SHP77 treated with DMSO at 0.1 percent for 48 hours (cell line): ENCODE data around the gene TRMT112.
A peak's percentile ranks its signal among the peaks of the same experiment; 100 is the strongest.
"Not testable (repeated sequence)": the region's sequence is repeated elsewhere in the genome, so short reads cannot be mapped to it uniquely, and the experiment has no call there.

Experiments used
- DNase-seq: peaks from one replicate; lab custom pipeline; 2025; lab: John Stamatoyannopoulos, UW

Gene TRMT112

DNA sequence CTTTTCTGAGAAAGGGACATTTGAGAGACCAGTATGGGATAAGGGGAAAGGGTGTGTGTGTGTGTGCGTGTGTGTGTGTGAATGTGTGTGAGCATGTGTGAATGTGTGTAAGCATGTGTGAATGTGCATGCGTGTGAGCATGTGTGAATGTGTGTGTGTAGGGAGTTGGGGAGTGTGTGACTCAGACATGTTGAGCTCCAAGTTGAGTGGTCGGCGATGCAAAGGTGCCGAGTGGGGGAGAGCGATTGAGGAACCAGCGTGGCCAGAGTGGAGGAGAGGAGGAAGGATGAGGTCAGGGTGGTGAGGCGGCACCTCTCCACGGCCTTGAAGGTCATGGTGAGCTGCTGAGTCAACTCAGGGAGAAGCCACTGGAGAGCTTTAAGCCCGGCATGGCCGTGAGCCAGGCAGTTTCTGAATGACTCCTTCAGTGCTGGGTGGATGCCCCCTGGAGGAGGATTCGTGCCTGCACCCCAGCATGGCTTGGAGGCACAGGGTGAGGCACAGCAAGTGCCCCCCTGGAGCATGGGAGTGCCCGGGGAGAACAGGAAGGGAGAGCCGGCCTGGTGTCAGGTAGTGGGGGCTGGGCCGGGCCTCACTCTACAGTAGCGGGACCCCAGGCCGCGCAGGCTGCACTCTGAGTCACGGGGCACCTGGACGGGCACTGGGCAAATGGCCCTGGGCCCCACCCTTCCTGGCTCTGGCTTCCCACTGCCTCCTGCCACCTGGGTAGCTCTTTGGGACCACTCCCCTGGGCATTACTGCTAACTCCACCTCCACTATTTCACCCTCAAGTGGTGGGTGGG is 14.4 kb upstream of the TRMT112 start:
- DNase-seq: peak; percentile 48

DNA sequence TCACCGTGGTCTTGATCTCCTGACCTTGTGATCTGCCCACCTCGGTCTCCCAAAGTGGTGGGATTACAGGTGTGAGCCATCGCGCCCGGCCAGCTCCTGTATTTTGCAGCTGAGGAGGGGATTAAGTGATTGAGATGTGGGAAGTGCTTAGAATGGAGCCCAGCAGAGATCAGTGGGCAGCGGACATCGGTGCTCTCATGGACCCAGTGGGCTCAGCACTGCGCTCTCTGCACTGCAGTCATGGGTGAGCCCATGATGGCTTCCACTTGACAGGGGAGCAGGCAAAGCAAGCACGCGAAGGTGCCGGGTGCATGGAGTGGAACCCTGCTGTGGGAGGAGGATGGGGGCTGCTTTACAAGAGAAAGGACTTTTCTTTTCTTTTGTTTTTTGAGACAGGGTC is 13.5 kb upstream of the TRMT112 start:
- DNase-seq: no peak

DNA sequence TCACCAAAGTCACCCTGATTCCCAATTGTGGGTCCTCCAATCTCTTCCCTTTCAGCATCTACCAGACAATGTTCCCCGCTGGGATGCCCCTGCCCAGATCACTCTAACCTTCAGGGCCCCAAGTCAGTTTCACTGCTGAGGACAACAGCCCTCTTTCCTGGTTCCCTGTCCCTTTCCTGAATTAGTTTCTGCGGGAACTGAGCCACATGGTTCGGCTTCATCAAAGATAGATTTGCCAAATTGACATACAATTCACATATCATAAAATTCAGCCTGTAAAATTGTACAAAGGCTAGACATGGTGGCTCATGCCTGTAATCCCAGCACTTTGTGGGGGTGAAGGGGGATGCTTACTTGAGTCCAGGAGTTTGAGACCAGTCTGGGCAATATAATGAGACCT is 10.6 kb upstream of the TRMT112 start:
- DNase-seq: no peak

DNA sequence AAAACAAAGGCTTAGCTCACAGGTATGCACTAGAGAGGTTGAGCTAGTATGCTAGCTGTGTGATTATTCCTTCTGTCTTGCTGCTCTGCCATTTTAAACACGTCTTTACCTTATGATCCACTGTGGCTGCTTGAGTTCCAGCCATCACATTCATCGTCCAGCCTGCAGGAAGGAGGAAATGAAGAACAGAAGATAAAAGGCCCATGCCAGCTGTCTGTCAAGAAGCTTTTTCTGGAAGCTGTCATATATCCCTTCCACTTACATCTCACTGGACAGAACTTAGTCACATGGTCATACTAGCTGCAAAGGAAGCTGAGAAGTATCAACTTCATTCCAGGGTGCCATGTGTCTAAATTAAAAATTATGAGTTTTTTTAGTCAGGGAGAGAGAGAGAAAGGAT is 10.0 kb upstream of the TRMT112 start:
- no peak for DNase-seq

DNA sequence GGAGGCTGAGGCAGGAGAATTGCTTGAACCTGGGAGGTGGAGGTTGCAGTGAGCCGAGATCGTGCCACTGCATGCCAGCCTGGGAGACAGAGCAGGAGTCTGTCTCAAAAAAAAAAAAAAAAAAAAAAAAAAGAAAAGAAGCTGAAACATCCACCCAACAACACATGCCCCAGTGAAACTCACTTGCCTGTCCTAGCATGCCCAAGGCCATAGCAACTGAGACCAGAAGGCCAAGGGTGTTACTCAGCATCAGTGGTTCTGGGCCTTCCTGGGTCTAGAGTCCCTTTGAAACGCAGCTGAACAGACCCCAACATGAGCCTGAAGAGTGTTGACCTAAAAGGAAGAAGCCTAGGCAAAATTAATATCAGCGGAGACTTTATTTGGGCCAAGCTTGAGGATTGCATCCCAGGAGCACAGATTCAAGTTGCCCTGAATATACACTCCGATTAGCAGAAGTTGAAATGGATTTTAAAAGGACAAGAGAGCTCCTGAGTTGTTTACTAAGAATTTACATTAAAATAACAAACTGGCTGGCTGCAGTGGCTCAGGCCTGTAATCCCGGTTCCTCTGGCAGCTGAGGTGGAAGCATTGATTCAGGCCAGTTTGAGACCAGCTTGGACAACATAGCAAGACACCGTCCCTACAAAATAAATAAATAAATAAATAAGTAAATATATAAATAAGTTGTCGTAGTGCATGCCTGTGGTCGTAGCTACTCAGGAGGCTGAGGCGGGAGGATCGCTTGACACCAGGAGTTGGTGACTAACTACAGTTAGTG is 7.5 kb upstream of the TRMT112 start:
- DNase-seq: no peak

DNA sequence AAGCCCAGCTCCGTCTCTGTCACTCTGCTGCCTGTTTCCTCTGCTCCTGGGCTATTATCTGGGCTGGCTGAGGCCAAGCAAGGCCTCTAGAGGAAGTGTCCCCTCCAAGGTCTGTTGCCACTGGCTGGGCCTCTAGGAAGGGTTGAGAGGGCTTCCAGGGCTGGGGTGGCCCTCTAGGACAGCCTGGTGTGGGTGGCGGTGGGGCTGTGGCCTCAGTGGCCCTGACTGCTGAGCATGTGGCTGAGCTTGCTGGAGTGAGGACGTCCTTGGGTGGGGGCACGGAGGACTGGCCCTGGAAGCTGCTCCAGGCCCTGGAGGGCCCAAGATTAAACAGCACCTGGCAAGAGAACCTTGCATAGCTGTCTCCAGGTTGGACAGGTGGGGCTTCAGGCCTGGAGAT is 6.6 kb upstream of the TRMT112 start:
- DNase-seq: not testable (repeated sequence)

DNA sequence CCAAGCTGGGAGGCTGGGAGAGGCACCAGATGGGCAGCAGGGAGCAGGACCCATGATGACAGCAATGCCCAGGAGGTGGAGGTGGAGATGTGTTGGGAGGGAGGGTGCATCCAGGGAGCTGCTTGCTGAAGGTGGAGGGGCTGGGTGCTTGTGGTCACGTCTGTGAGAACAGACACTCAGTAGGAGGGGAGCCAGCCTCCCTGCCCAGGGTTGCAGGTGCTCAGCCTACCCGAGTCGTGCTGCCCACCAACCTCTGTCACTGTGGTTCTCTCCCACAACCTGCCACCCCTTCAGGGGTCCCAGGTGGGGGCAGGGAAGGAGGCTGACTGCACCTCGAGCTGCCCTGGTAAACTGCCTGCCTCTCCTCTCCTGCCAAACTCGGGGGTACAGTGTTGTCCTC is 6.0 kb upstream of the TRMT112 start:
- no peak for DNase-seq

- DNase-seq: no peak
Observed at GRCh38 chr11:64322925-64323260, 5.5 kb upstream of the TRMT112 start.

DNA sequence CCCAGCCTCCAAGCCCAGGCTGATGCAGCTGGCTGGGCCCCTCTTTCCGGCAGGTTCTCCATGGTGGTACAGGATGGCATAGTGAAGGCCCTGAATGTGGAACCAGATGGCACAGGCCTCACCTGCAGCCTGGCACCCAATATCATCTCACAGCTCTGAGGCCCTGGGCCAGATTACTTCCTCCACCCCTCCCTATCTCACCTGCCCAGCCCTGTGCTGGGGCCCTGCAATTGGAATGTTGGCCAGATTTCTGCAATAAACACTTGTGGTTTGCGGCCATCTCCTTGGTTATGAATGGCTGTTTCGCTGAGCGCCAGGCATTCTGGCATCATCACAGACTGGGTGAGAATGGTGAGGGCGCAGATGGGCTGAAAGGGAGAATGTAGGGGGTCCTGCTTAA is 4.2 kb upstream of the TRMT112 start:
- DNase-seq: no peak

- no peak for DNase-seq
Observed at GRCh38 chr11:64321026-64321425, 3.7 kb upstream of the TRMT112 start.

- DNase-seq: no peak
Observed at GRCh38 chr11:64320556-64320955, 3.2 kb upstream of the TRMT112 start.

DNA sequence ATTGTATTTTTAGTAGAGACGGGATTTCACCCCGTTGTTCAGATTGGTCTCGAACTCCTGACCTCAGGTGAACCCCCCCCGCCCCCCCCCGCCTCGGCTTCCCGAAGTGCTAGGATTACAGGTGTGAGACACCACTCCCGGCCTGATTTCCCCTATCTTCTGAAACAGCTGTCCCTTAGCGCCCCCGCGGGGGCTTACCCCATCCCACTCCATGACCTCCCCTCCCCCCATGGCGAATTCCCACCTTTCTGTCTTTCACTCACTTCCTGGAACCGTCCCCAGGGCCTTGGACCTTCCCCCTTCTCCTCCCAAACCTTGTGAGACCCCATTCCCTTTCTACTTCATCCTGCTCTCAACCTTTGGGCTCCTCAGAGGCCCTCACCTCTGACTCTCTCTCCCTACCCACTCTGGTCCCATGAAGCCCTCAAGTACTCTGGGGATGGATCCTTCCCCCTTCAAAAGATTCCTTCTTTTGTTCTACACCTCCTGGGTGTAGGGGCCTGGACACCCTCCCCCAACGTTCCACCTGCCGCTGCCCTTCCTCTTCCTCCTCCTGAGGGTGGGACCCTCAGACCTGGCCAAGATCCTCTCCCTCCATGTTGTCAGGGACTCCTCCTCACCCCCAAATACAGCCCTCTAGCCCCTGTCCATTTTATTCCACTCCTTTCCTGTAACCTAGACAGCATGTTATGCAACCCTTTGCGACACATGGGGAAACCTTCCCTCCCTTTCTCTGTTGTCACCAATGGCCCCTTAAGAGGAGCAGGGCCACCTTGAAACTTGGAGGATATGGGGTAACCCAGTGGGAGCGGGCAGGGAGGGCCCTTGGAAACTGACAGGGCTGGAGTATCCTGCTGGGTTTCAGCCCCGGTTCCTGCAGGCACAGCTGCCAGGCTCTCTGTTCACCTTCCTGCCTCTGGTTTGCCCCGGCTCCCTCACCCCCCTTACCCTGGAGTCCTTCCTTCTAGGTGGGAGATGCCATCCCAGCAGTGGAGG is 1.7 kb upstream of the TRMT112 start:
- DNase-seq: no peak

- peak; percentile 82 for DNase-seq
Observed at GRCh38 chr11:64317961-64318765, 804 bp upstream of the TRMT112 start, which contains the start of gene PRDX5. Gene PRDX5, plus strand, starts transcription at chr11:64318121. Its CDS starts 95 bp downstream, at chr11:64318216.

DNA sequence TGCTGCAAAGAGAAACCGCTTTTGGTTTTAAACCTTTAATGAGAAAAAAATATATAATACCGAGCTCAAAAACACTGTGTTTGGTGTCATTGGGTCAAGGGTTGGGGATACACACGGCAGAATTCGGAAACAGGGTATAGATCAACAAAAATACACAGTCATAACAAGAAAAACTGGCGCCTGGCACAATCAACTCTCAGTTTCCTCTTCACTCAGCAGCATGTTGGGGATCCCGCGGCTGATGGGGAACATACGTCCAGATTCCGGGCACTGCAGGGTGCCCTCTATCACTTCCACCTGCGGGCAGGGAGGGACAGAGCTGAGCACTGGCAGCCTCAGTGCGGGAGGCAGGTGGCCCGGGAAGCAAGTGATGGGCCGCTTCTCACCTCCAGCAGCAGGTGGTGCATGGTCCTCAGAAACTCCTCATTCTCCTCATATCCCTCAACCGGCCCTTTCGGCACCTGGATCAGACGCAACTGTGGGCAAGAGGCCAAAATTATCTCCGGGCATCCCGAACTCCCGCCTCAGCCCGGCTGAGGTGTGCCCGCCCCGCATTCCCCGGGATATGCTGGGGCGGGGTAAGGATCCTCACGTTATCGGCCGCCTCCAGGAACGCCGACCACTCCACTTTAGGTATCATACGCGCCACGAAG is 561 bp downstream of the TRMT112 start:
- peak; percentile 31 for DNase-seq

DNA sequence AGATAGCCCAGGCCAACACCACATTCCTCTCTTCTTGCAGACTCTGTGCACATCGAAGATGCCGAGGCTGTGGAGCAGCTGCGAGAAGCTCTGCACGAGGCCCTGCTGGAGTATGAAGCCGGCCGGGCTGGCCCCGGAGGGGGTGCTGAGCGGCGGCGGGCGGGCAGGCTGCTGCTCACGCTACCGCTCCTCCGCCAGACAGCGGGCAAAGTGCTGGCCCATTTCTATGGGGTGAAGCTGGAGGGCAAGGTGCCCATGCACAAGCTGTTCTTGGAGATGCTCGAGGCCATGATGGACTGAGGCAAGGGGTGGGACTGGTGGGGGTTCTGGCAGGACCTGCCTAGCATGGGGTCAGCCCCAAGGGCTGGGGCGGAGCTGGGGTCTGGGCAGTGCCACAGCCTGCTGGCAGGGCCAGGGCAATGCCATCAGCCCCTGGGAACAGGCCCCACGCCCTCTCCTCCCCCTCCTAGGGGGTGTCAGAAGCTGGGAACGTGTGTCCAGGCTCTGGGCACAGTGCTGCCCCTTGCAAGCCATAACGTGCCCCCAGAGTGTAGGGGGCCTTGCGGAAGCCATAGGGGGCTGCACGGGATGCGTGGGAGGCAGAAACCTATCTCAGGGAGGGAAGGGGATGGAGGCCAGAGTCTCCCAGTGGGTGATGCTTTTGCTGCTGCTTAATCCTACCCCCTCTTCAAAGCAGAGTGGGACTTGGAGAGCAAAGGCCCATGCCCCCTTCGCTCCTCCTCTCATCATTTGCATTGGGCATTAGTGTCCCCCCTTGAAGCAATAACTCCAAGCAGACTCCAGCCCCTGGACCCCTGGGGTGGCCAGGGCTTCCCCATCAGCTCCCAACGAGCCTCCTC is 1.5 kb downstream of the TRMT112 start:
- not testable (repeated sequence) for DNase-seq

DNA sequence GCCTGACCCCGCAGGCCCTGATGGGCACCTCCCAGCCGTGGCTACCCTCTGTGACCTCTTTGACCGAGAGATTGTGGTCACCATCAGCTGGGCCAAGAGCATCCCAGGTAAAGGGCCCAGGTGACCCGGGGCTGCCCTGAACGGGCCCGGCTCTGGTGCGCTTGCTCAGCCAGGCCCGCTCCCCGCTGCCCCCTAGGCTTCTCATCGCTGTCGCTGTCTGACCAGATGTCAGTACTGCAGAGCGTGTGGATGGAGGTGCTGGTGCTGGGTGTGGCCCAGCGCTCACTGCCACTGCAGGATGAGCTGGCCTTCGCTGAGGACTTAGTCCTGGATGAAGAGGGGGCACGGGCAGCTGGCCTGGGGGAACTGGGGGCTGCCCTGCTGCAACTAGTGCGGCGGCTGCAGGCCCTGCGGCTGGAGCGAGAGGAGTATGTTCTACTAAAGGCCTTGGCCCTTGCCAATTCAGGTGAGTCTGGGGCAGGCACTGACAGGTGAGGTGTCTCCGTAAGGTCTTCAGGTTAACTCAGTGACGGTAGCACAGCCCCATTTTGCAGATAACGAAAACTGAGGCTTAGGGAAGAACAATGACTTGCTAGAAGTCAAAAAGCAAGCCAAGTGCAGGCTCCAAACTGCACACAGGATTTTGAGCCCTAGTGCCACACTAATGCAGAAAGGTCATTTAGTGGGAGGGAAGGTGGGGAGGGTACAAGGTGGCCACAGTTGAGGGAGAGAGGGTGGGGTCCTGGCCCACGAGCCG is 2.4 kb downstream of the TRMT112 start:
- no peak for DNase-seq

DNA sequence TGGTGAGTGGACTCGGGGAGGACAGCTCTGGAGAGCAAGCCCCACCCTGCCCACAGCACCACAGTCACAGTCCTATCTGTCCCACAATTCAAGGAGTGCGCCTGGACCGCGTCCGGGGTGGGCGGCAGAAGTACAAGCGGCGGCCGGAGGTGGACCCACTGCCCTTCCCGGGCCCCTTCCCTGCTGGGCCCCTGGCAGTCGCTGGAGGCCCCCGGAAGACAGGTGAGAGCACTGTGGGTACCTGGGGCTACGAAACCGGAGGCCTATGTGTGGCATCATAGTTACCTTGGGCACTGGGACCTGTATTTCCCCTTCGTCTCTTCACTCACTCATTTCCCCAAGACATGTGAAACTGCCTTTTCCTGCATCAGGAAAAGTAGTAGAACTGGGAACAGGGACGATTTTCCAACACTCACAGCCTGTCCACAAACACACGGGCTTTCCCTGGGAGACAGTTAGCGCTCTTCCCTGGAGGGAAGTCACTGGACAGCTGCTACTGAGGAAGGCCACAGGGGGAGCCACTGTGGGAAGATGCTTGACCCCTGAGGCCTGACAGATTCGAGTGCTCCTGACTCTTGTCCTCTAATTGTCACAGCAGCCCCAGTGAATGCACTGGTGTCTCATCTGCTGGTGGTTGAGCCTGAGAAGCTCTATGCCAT is 3.1 kb downstream of the TRMT112 start:
- DNase-seq: no peak

- no peak for DNase-seq
Observed at GRCh38 chr11:64313491-64314145, 3.7 kb downstream of the TRMT112 start.
